GM21360 (cell line): ENCODE results near the gene PYROXD2.

ENCODE experiments used
- ATAC-seq: cut with Tn5 transposase; IDR thresholded peaks from one replicate; pipeline ENCODE4 v1.9.1; 2021; ENCODE audit warnings: mild to moderate bottlenecking, moderate library complexity; ENCODE audit not compliant: unreplicated experiment

Gene PYROXD2

GRCh38 chr10:98416606-98417388 lies 1.8 kb upstream of the PYROXD2 start:
- ATAC-seq, result no peak

- ATAC-seq, result no peak
Observed at GRCh38 chr10:98415731-98416119, 743 bp upstream of the PYROXD2 start.

GRCh38 chr10:98414578-98414931 lies 427 bp downstream of the PYROXD2 start:
- ATAC-seq, result no peak

GRCh38 chr10:98411768-98412167 lies 3.2 kb downstream of the PYROXD2 start:
- no peak for ATAC-seq

GRCh38 chr10:98411166-98411565 lies 3.8 kb downstream of the PYROXD2 start:
- ATAC-seq, result no peak

- ATAC-seq, result no peak
Observed at GRCh38 chr10:98410759-98411158, 4.2 kb downstream of the PYROXD2 start.

- ATAC-seq, result no peak
Observed at GRCh38 chr10:98410135-98410743, 4.7 kb downstream of the PYROXD2 start.

GRCh38 chr10:98408799-98409198 lies 6.2 kb downstream of the PYROXD2 start:
- no peak for ATAC-seq

GRCh38 chr10:98407744-98408241 lies 7.2 kb downstream of the PYROXD2 start:
- ATAC-seq, result no peak

GRCh38 chr10:98407017-98407743 lies 7.8 kb downstream of the PYROXD2 start:
- ATAC-seq, result no peak

- no peak for ATAC-seq
Observed at GRCh38 chr10:98405422-98405821, 9.6 kb downstream of the PYROXD2 start.

GRCh38 chr10:98404571-98405359 lies 10.2 kb downstream of the PYROXD2 start:
- peak; percentile 60 for ATAC-seq

- no peak for ATAC-seq
Observed at GRCh38 chr10:98403812-98404504, 11.0 kb downstream of the PYROXD2 start.

- no peak for ATAC-seq
Observed at GRCh38 chr10:98402931-98403718, 11.9 kb downstream of the PYROXD2 start.

GRCh38 chr10:98402478-98402877 lies 12.5 kb downstream of the PYROXD2 start:
- ATAC-seq, result no peak

GRCh38 chr10:98400482-98400881 lies 14.5 kb downstream of the PYROXD2 start:
- ATAC-seq, result no peak

GRCh38 chr10:98399784-98400183 lies 15.2 kb downstream of the PYROXD2 start:
- no peak for ATAC-seq

GRCh38 chr10:98397089-98397600 lies 17.8 kb downstream of the PYROXD2 start:
- no peak for ATAC-seq
